ENCODE measurements around the gene EDA2R.

DNA sequence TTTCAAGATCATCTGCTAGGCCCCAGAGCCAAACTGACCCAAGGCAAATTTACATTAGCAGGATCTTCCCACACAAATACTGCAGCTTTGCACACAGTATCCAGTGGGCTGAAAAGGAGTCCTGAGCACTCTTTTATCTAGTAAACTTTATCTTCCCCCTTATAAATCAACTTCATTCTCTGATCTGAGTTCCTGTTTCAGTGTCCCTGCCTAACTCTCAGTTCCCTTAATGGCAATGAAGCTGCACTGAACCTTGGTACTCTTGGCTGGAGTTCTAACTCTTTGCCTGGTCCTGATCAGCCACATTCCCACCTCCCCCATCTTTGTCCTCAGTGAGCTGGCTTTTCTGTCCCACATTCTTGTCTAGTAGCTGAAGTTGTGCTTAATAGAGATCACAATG lies 37.4 kb downstream of the EDA2R start:
- no peak for TF ChIP-seq TCF7L2 (IDR thresholded peaks at IDR 0.05; ENCODE audit: low read depth, low read length)
- TF ChIP-seq, protein P1, sequence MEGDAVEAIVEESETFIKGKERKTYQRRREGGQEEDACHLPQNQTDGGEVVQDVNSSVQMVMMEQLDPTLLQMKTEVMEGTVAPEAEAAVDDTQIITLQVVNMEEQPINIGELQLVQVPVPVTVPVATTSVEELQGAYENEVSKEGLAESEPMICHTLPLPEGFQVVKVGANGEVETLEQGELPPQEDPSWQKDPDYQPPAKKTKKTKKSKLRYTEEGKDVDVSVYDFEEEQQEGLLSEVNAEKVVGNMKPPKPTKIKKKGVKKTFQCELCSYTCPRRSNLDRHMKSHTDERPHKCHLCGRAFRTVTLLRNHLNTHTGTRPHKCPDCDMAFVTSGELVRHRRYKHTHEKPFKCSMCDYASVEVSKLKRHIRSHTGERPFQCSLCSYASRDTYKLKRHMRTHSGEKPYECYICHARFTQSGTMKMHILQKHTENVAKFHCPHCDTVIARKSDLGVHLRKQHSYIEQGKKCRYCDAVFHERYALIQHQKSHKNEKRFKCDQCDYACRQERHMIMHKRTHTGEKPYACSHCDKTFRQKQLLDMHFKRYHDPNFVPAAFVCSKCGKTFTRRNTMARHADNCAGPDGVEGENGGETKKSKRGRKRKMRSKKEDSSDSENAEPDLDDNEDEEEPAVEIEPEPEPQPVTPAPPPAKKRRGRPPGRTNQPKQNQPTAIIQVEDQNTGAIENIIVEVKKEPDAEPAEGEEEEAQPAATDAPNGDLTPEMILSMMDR (IDR thresholded peaks at IDR 0.05), result no peak

All from Panc1 (cell line).